ENCODE results near the gene SH3TC2.

- TF ChIP-seq CTCF (IDR thresholded peaks at IDR 0.05), result no peak
- no peak for TF ChIP-seq POLR2A (IDR thresholded peaks at IDR 0.05)
Observed at GRCh38 chr5:149049371-149049781, 13.5 kb downstream of the SH3TC2 start.
